G401 (cell line): ENCODE measurements around the gene RLN3. TPM values are rescaled to one million over a fixed set of nuclear protein-coding genes. Genes with fewer than 3 reads are reported as not detected.
"Not testable (repeated sequence)": the region's sequence is repeated elsewhere in the genome, so short reads cannot be mapped to it uniquely, and the experiment has no call there.

ENCODE experiments used
- DNase-seq: peaks from one replicate; pipeline ENCODE4 v3.0.0-alpha.2; 2015; ENCODE audit warnings: low spot score
- in situ Hi-C: cut with HindIII; loops from 2 replicates; pipeline ENCODE4 v1.10.0; 2016; ENCODE audit warnings: low sequenced_read_pairs, mixed read lengths
- total RNA-seq: library from RNA; depleted of rRNA; stranded (reverse); fragments of >200 nt; shearing (Covaris generic); gene quantifications from 2 replicates; pipeline ENCODE4 v1.2.3, GENCODE V29; 2014

Gene RLN3
- total RNA-seq, 1 experiment from 2014 or later = not detected

- DNase-seq = no peak
- in situ Hi-C loops = no loop called here
These were observed 22.6 kb downstream of the RLN3 start for GRCh38 chr19:14050512-14050911.

GRCh38 chr19:14050961-14051360 is 23.0 kb downstream of the RLN3 start:
- in situ Hi-C loops, DNase-seq: not testable (repeated sequence)

GRCh38 chr19:14051980-14052379 is 24.0 kb downstream of the RLN3 start:
- DNase-seq = no peak
- in situ Hi-C loops = no loop called here

- no peak for DNase-seq
These were observed 24.5 kb downstream of the RLN3 start for GRCh38 chr19:14052470-14052869.

GRCh38 chr19:14053032-14053431 is 25.1 kb downstream of the RLN3 start:
- DNase-seq = no peak
- in situ Hi-C loops = no loop called here

More at GRCh38 chr19:14052470-14052869, 24.5 kb downstream of the RLN3 start:
- in situ Hi-C loops = no loop called here

- in situ Hi-C loops = no loop called here
- DNase-seq = no peak
These were observed 25.6 kb downstream of the RLN3 start for GRCh38 chr19:14053500-14053899.

- in situ Hi-C loops = no loop called here
These were observed 26.2 kb downstream of the RLN3 start for GRCh38 chr19:14054099-14054498.

GRCh38 chr19:14054721-14055120 is 26.8 kb downstream of the RLN3 start:
- in situ Hi-C loops = no loop called here
- DNase-seq = no peak

More at GRCh38 chr19:14054099-14054498, 26.2 kb downstream of the RLN3 start:
- no peak for DNase-seq

GRCh38 chr19:14055396-14055795 is 27.4 kb downstream of the RLN3 start:
- DNase-seq = no peak
- in situ Hi-C loops = no loop called here

- in situ Hi-C loops = no loop called here
- DNase-seq = no peak
These were observed 28.2 kb downstream of the RLN3 start for GRCh38 chr19:14056069-14056666.

- in situ Hi-C loops = no loop called here
- DNase-seq = no peak
These were observed 28.9 kb downstream of the RLN3 start for GRCh38 chr19:14056741-14057356.

GRCh38 chr19:14058182-14059092 is 30.5 kb downstream of the RLN3 start:
- in situ Hi-C loops = no loop called here
- no peak for DNase-seq

- DNase-seq = no peak
These were observed 31.1 kb downstream of the RLN3 start for GRCh38 chr19:14059093-14059480.

GRCh38 chr19:14059652-14060155 is 31.8 kb downstream of the RLN3 start:
- in situ Hi-C loops = no loop called here
- no peak for DNase-seq

More at GRCh38 chr19:14059093-14059480, 31.1 kb downstream of the RLN3 start:
- in situ Hi-C loops = no loop called here

- no peak for DNase-seq
- in situ Hi-C loops = no loop called here
These were observed 33.3 kb downstream of the RLN3 start for GRCh38 chr19:14061081-14061749.

GRCh38 chr19:14061751-14062557 is 34.0 kb downstream of the RLN3 start, which contains the start of gene PALM3:
TSS of gene PALM3 (minus strand) at chr19:14062076. CDS start at chr19:14061980, 96 bp downstream.
- in situ Hi-C loops = no loop called here
- no peak for DNase-seq

GRCh38 chr19:14062558-14062855 is 34.6 kb downstream of the RLN3 start:
- in situ Hi-C loops = no loop called here
- no peak for DNase-seq

- in situ Hi-C loops = no loop called here
- DNase-seq = no peak
These were observed 35.2 kb downstream of the RLN3 start for GRCh38 chr19:14063105-14063504.

GRCh38 chr19:14066134-14066533 is 38.2 kb downstream of the RLN3 start:
- DNase-seq = no peak
- in situ Hi-C loops = no loop called here
